CD14-positive monocyte (primary cell): ENCODE measurements around the gene MRS2. TPM values are rescaled to one million over a fixed set of nuclear protein-coding genes. Genes with fewer than 3 reads are reported as not detected.
A peak's percentile ranks its signal among the peaks of the same experiment; 100 is the strongest.

Experiments used
- DNase-seq, 3 donors: peaks; one replicate each; pipeline ENCODE4 v3.0.0-alpha.2; 2011 to 2022
- H2AFZ ChIP-seq: 2 replicates; pipeline ENCODE4 v1.6.0; 2012; ENCODE audit warnings: mild to moderate bottlenecking, low read depth, low read length, inconsistent platforms; ENCODE audit not compliant: insufficient read depth, poor library complexity, severe bottlenecking
- H3K27ac ChIP-seq, 2 donors: 1 replicate in 1 of 2; 2 replicates in 1 of 2; pipeline ENCODE4 v1.5.1; 2012 to 2013; ENCODE audit warnings: low read length in 2 of 2, control low read depth in 1 of 2, inconsistent platforms in 1 of 2, low read depth in 1 of 2, mild to moderate bottlenecking in 1 of 2
- H3K27me3 ChIP-seq, 2 donors: one replicate each; pipeline versions ENCODE4 v1.6.0 to v1.6.1; 2011 to 2013; ENCODE audit warnings: low read length in 2 of 2; ENCODE audit not compliant: control insufficient read depth in 2 of 2, insufficient read depth in 2 of 2
- H3K36me3 ChIP-seq, 2 donors: replicated peaks in 1 of 2; 1 replicate in 1 of 2; 2 replicates in 1 of 2; pipeline versions ENCODE4 v1.5.1 to v1.6.1; 2012 to 2013; ENCODE audit warnings: low read length in 2 of 2, control low read depth in 1 of 2, inconsistent platforms in 1 of 2, mild to moderate bottlenecking in 1 of 2; ENCODE audit not compliant: insufficient read depth in 2 of 2, control insufficient read depth in 1 of 2
- H3K4me1 ChIP-seq, 2 donors: 1 replicate in 1 of 2; 2 replicates in 1 of 2; pipeline versions ENCODE4 v1.5.1 to v1.6.1; 2012 to 2013; ENCODE audit warnings: low read length in 2 of 2, control low read depth in 1 of 2, inconsistent platforms in 1 of 2, mild to moderate bottlenecking in 1 of 2, moderate library complexity in 1 of 2; ENCODE audit not compliant: insufficient read depth in 2 of 2, control insufficient read depth in 1 of 2
- H3K4me2 ChIP-seq: replicated peaks from 2 replicates; pipeline ENCODE3; 2012; ENCODE audit warnings: low read length, moderate library complexity, mild to moderate bottlenecking; ENCODE audit not compliant: poor library complexity, severe bottlenecking; ENCODE audit errors: extremely low read depth
- H3K4me3 ChIP-seq, 3 experiments: fragments of 200-600 bp in 1 of 3; sonication (generic) in 1 of 3; replicated peaks in 1 of 3; 1 replicate in 2 of 3; 2 replicates in 1 of 3; pipeline ENCODE4 v1.5.1; 2011 to 2013; ENCODE audit warnings: low read length in 3 of 3, mild to moderate bottlenecking in 3 of 3, control low read depth in 2 of 3, low read depth in 2 of 3, inconsistent platforms in 1 of 3, moderate library complexity in 1 of 3
- H3K79me2 ChIP-seq: 2 replicates; pipeline ENCODE4 v1.6.0; 2012; ENCODE audit warnings: mild to moderate bottlenecking, control low read depth, inconsistent platforms, low read length, moderate library complexity; ENCODE audit not compliant: insufficient read depth
- H3K9ac ChIP-seq: 2 replicates; pipeline ENCODE4 v1.6.0; 2017; ENCODE audit warnings: low read length, mild to moderate bottlenecking; ENCODE audit not compliant: insufficient read depth, poor library complexity, severe bottlenecking
- H3K9me3 ChIP-seq, 2 donors: replicated peaks in 1 of 2; 1 replicate in 1 of 2; 2 replicates in 1 of 2; pipeline versions ENCODE4 v1.5.1 to v1.6.1; 2012 to 2013; ENCODE audit warnings: low read length in 2 of 2, control low read depth in 1 of 2; ENCODE audit not compliant: control insufficient read depth in 1 of 2, insufficient read depth in 1 of 2
- H4K20me1 ChIP-seq: 2 replicates; pipeline ENCODE4 v1.6.0; 2012; ENCODE audit warnings: mild to moderate bottlenecking, low read length, control low read depth, moderate library complexity; ENCODE audit not compliant: insufficient read depth
- H3K27ac Mint-ChIP-seq, 7 donors: one replicate each; pipeline ENCODE4 v1.8.0; 2020; ENCODE audit warnings: mild to moderate bottlenecking in 7 of 7, mixed read lengths in 7 of 7, moderate library complexity in 6 of 7, inconsistent platforms in 2 of 7
- H3K27me3 Mint-ChIP-seq, 3 donors: one replicate each; pipeline ENCODE4 v1.8.0; 2021 to 2022; ENCODE audit warnings: low read depth in 3 of 3, mild to moderate bottlenecking in 3 of 3, mixed read lengths in 3 of 3, moderate library complexity in 3 of 3, inconsistent platforms in 1 of 3
- H3K36me3 Mint-ChIP-seq, 2 donors: one replicate each; pipeline ENCODE4 v1.8.0; 2020; ENCODE audit warnings: mixed read lengths in 2 of 2, inconsistent platforms in 1 of 2, mild to moderate bottlenecking in 1 of 2
- H3K4me1 Mint-ChIP-seq: one replicate; pipeline ENCODE4 v1.8.0; 2020; ENCODE audit warnings: mild to moderate bottlenecking, mixed read lengths
- H3K4me3 Mint-ChIP-seq, 2 donors: one replicate each; pipeline ENCODE4 v1.8.0; 2020; ENCODE audit warnings: mild to moderate bottlenecking in 2 of 2, mixed read lengths in 2 of 2, moderate library complexity in 1 of 2
- H3K9me3 Mint-ChIP-seq, 7 donors: one replicate each; pipeline ENCODE4 v1.8.0; 2020 to 2022; ENCODE audit warnings: mixed read lengths in 7 of 7, mild to moderate bottlenecking in 6 of 7, moderate library complexity in 6 of 7, inconsistent platforms in 2 of 7
- WGBS: methylation state at CpG from one replicate; pipeline ENCODE4 v1.1.5; 2013; ENCODE audit warnings: missing lambda C conversion rate; ENCODE audit not compliant: insufficient coverage; 5-methylcytosine and 5-hydroxymethylcytosine counted together
- intact Hi-C, 2 donors: fragments of 100-400 bp; cut with micrococcal nuclease; formaldehyde crosslinking; loops; one replicate each; pipeline versions ENCODE4 v1.15.0 to v1.15.1; 2023
- polyA plus RNA-seq, 3 donors: library from polyadenylated mRNA; depleted of rRNA in 1 of 3; unstranded in 2 of 3; stranded (reverse) in 1 of 3; fragments of 300-500 nt in 2 of 3; fragments of >200 nt in 1 of 3; fragmentation: Illumina TruSeq in 2 of 3; gene quantifications; 1 replicate in 2 of 3; 2 replicates in 1 of 3; pipeline ENCODE4 v1.2.3, GENCODE V29; 2012 to 2021
- TF ChIP-seq, protein P1 (sequence below): fragments of 200-600 bp; IDR thresholded peaks from one replicate; pipeline ENCODE4 v1.8.0; 2022; ENCODE audit warnings: antibody characterized with exemption, mild to moderate bottlenecking

Gene MRS2
- polyA plus RNA-seq, 3 donors = 8.6 to 21.0 (median 19.3) TPM

DNA sequence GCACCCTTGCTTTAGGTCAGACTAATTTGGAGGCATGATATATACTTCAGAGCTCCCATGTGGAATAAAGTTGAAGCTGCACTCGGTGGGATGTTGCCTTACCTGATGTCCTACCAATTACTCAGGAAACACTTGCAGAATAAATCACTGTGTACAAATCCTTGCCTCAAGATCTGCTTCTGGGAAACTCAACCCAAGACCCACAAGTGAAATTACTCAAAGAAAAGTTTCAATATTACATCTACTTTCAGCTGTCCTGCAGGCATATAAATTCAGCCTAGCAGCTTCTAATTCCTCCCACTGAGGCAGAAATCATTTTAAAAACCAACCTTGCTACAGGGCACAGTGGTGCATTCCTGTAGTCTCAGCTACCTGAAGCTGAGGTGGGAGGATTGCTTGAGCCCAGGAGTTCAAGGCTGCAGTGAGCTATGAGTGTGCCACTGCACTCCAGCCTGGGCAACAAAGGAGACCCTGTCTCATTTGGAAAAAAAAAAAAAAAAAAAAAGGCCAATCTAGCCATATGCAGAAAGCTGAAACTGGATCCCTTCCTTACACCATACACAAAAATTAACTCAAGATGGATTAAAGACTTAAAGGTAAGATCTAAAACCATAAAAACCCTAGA lies 24.2 kb upstream of the MRS2 start:
- H3K4me3 Mint-ChIP-seq = no peak overlapping the region

DNA sequence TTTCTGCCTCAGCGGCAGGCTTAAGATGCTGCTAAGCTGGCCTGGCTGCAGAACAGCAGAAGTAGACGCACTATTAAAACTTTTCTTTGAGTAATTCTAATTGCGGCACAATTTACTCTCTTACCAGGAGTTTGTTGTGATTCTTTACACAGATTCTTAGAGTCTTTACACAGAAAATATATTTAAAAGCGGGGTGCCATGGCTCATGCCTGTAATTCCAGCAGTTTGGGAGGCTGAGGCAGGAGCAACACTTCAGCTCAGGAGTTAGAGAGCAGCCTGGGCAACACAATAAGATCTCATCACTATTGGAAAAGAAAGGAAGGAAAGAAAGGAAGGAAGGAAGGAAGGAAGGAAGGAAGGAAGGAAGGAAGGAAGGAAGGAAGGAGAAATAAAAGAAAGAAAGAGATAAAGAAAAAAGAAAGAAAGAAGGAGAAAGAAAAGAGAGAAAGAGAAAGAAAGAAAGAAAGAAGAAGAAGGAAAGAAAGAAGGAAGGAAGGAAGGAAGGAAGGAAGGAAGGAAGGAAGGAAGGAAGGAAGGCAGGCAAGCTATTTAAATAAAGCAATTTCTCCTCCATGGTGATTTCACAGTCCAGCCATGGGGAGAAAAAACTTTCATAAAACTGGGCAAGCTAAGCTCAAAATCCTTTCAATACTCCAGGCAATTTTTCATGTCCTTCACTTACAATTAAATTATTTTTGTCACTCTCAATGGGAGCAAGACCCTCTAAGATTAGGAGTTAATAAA lies 21.1 kb upstream of the MRS2 start:
- no peak overlapping the region for H3K27ac ChIP-seq
- no peaks in the 10 kb centered on the region for H3K9me3 ChIP-seq
- peak overlapping the region in 1 of 7 donors; percentile 76 for H3K27ac Mint-ChIP-seq
- H3K4me1 Mint-ChIP-seq = no peaks in the 10 kb centered on the region
- H3K9me3 Mint-ChIP-seq = peaks cover 0 to 3% (median 2%) of the 10 kb centered on the region in 7 donors
- no peaks in the 10 kb centered on the region for H3K79me2 ChIP-seq
- no peaks in the 10 kb centered on the region for H3K36me3 Mint-ChIP-seq
- no peak overlapping the region for H3K9ac ChIP-seq
- no peak overlapping the region for H2AFZ ChIP-seq
- H3K4me3 Mint-ChIP-seq = no peak overlapping the region
- H3K36me3 ChIP-seq = no peaks in the 10 kb centered on the region
- no peaks in the 10 kb centered on the region for H4K20me1 ChIP-seq
- no peaks in the 10 kb centered on the region for H3K27me3 ChIP-seq
- DNase-seq = no peak
- intact Hi-C loops = no loop called here
- H3K4me1 ChIP-seq = no peaks in the 10 kb centered on the region
- H3K4me2 ChIP-seq = no peak overlapping the region
- no peak overlapping the region for H3K4me3 ChIP-seq
- 100% methylated on average over 1 of the region's 4 CpGs for WGBS
- TF ChIP-seq, protein P1, sequence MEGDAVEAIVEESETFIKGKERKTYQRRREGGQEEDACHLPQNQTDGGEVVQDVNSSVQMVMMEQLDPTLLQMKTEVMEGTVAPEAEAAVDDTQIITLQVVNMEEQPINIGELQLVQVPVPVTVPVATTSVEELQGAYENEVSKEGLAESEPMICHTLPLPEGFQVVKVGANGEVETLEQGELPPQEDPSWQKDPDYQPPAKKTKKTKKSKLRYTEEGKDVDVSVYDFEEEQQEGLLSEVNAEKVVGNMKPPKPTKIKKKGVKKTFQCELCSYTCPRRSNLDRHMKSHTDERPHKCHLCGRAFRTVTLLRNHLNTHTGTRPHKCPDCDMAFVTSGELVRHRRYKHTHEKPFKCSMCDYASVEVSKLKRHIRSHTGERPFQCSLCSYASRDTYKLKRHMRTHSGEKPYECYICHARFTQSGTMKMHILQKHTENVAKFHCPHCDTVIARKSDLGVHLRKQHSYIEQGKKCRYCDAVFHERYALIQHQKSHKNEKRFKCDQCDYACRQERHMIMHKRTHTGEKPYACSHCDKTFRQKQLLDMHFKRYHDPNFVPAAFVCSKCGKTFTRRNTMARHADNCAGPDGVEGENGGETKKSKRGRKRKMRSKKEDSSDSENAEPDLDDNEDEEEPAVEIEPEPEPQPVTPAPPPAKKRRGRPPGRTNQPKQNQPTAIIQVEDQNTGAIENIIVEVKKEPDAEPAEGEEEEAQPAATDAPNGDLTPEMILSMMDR = no peak
- H3K27me3 Mint-ChIP-seq = peaks cover 2 to 5% (median 3%) of the 10 kb centered on the region in 3 donors

More for the DNA sequence above, 24.2 kb upstream of the MRS2 start:
- Histone ChIP-seq H4K20me1 (no peaks in the 10 kb centered on the region), H3K36me3 (no peaks in the 10 kb centered on the region), H3K9ac (no peak overlapping the region), H3K4me2 (no peak overlapping the region), H3K9me3 (no peaks in the 10 kb centered on the region), H3K4me3 (no peak overlapping the region), H3K4me1 (no peaks in the 10 kb centered on the region), H3K27ac (no peak overlapping the region), H2AFZ (no peak overlapping the region), H3K79me2 (no peaks in the 10 kb centered on the region), H3K27me3 (no peaks in the 10 kb centered on the region)
- Mint-ChIP-seq H3K36me3 (no peaks in the 10 kb centered on the region), H3K4me1 (no peaks in the 10 kb centered on the region), H3K9me3 (peaks cover 0 to 8% (median 2%) of the 10 kb centered on the region in 7 donors), H3K27ac (no peak overlapping the region), H3K27me3 (peaks cover 2 to 7% (median 3%) of the 10 kb centered on the region in 3 donors)
- no peak for DNase-seq
- WGBS = no CpG with 5 or more reads among the region's 1 CpG
- intact Hi-C loops = no loop called here
- TF ChIP-seq, protein P1 = no peak
